IMR-90 (cell line): ENCODE results near the gene ACVR2B. TPM values are rescaled to one million over a fixed set of nuclear protein-coding genes. Genes with fewer than 3 reads are reported as not detected.

Experiments used
- ATAC-seq: fragments of 200-7000 bp; cut with Tn5 transposase; 2 replicates; pipeline ENCODE4 v1.9.1; 2020; ENCODE audit warnings: low read depth, mild to moderate bottlenecking, moderate library complexity
- BruUV-seq: library from RNA; stranded (reverse); fragments of 400-500 nt; replicated peaks from 2 replicates; lab custom pipeline; 2021; lab: Mats Ljungman, UMichigan
- CTCF ChIA-PET: fragments of 300-600 bp; formaldehyde crosslinking; extraction: SDS; loops from one replicate; lab custom pipeline; 2021; ENCODE audit warnings: antibody characterized with exemption; lab: Yijun Ruan, JAX
- POLR2A ChIA-PET: fragments of 300-600 bp; sonication (Branson Sonifier 250); formaldehyde crosslinking; loops from one replicate; lab custom pipeline; 2022; ENCODE audit warnings: antibody characterized with exemption; ENCODE audit not compliant: unreplicated experiment; lab: Charles Lee
- DNase-seq: peaks from one replicate; pipeline ENCODE4 v3.0.0; 2013
- H2AFZ ChIP-seq: replicated peaks from 2 replicates; pipeline ENCODE3; 2013; ENCODE audit warnings: low read length, mild to moderate bottlenecking; ENCODE audit not compliant: poor library complexity
- H2AK5ac ChIP-seq: 2 replicates; pipeline ENCODE4 v1.6.1; 2013; ENCODE audit warnings: low read depth, low read length, inconsistent platforms
- H2AK9ac ChIP-seq: replicated peaks from 2 replicates; pipeline ENCODE3; 2013; ENCODE audit warnings: mild to moderate bottlenecking, low read depth, low read length, moderate library complexity; ENCODE audit not compliant: poor library complexity
- H2BK120ac ChIP-seq: 2 replicates; pipeline ENCODE4 v1.6.1; 2013; ENCODE audit warnings: low read depth, low read length, inconsistent platforms
- H2BK15ac ChIP-seq: 3 replicates; pipeline ENCODE4 v1.6.1; 2013; ENCODE audit warnings: low read depth, low read length, inconsistent platforms
- H2BK20ac ChIP-seq: 2 replicates; pipeline ENCODE4 v1.6.1; 2013; ENCODE audit warnings: low read depth, mild to moderate bottlenecking, inconsistent platforms, low read length, moderate library complexity
- H2BK5ac ChIP-seq: 2 replicates; pipeline ENCODE4 v1.6.1; 2013; ENCODE audit warnings: mild to moderate bottlenecking, low read depth, low read length, inconsistent platforms; ENCODE audit not compliant: poor library complexity, severe bottlenecking
- H3K14ac ChIP-seq: replicated peaks from 2 replicates; pipeline ENCODE4 v1.6.1; 2013; ENCODE audit warnings: low read depth, low read length, inconsistent platforms
- H3K18ac ChIP-seq: 2 replicates; pipeline ENCODE4 v1.6.1; 2013; ENCODE audit warnings: low read depth, low read length, control low read depth
- H3K23ac ChIP-seq: 2 replicates; pipeline ENCODE4 v1.6.1; 2013; ENCODE audit warnings: low read depth, low read length, inconsistent platforms
- H3K27ac ChIP-seq: 2 replicates; pipeline ENCODE4 v1.5.1; 2013; ENCODE audit warnings: mild to moderate bottlenecking, control low read depth, low read length; ENCODE audit not compliant: insufficient read depth
- H3K27me3 ChIP-seq: 2 replicates; pipeline ENCODE4 v1.6.1; 2013; ENCODE audit warnings: low read length; ENCODE audit not compliant: control insufficient read depth, insufficient read depth
- H3K36me3 ChIP-seq: 2 replicates; pipeline ENCODE4 v1.6.1; 2013; ENCODE audit warnings: low read length, mixed read lengths; ENCODE audit not compliant: control insufficient read depth, insufficient read depth
- H3K4ac ChIP-seq: 2 replicates; pipeline ENCODE4 v1.6.1; 2013; ENCODE audit warnings: low read depth, low read length, inconsistent platforms
- H3K4me1 ChIP-seq: 2 replicates; pipeline ENCODE4 v1.6.1; 2013; ENCODE audit warnings: low read length, mixed read lengths; ENCODE audit not compliant: control insufficient read depth, insufficient read depth
- H3K4me2 ChIP-seq: 2 replicates; pipeline ENCODE4 v1.6.1; 2013; ENCODE audit warnings: low read depth, mild to moderate bottlenecking, control low read depth, low read length, moderate library complexity
- H3K4me3 ChIP-seq: 2 replicates; pipeline ENCODE4 v1.5.1; 2013; ENCODE audit warnings: low read depth, mild to moderate bottlenecking, control low read depth, low read length, moderate library complexity; ENCODE audit not compliant: insufficient read depth
- H3K56ac ChIP-seq: 2 replicates; pipeline ENCODE4 v1.6.1; 2013; ENCODE audit warnings: low read length, inconsistent platforms; ENCODE audit not compliant: insufficient read depth; ENCODE audit errors: extremely low read depth
- H3K79me1 ChIP-seq, 2 experiments: 2 replicates each; pipeline ENCODE4 v1.6.1; 2013; ENCODE audit warnings: low read length in 2 of 2, inconsistent platforms in 1 of 2, low read depth in 1 of 2
- H3K9ac ChIP-seq: 2 replicates; pipeline ENCODE4 v1.6.1; 2013; ENCODE audit warnings: low read depth, low read length, control low read depth
- H3K9me1 ChIP-seq: 2 replicates; pipeline ENCODE4 v1.6.1; 2013; ENCODE audit warnings: low read length, inconsistent platforms; ENCODE audit not compliant: insufficient read depth
- H3K9me3 ChIP-seq: 2 replicates; pipeline ENCODE4 v1.6.1; 2013; ENCODE audit warnings: low read length; ENCODE audit not compliant: control insufficient read depth, insufficient read depth
- H4K20me1 ChIP-seq: 2 replicates; pipeline ENCODE4 v1.6.1; 2013; ENCODE audit warnings: low read length, inconsistent platforms; ENCODE audit not compliant: insufficient read depth
- H4K5ac ChIP-seq: 2 replicates; pipeline ENCODE4 v1.6.1; 2013; ENCODE audit warnings: mild to moderate bottlenecking, low read depth, low read length, control low read depth
- H4K8ac ChIP-seq, 2 experiments: 2 replicates each; pipeline ENCODE4 v1.6.1; 2013; ENCODE audit warnings: low read depth in 2 of 2, low read length in 2 of 2, control low read depth in 1 of 2, inconsistent platforms in 1 of 2
- H4K91ac ChIP-seq: 2 replicates; pipeline ENCODE4 v1.6.1; 2013; ENCODE audit warnings: low read depth, low read length, inconsistent platforms; ENCODE audit not compliant: insufficient read depth
- BHLHE40 ChIP-seq: fragments of 150-350 bp; IDR thresholded peaks from 2 replicates; pipeline ENCODE4 v1.6.1; 2016; ENCODE audit warnings: mild to moderate bottlenecking, low read depth, low read length
- CEBPB ChIP-seq: IDR thresholded peaks from 2 replicates; pipeline ENCODE4 v1.6.1; 2012; ENCODE audit warnings: low read depth, low read length, improper control_type of control experiment
- CHD1 ChIP-seq: IDR thresholded peaks from 2 replicates; pipeline ENCODE4 v1.6.1; 2012; ENCODE audit warnings: low read depth, low read length, improper control_type of control experiment
- ELK1 ChIP-seq: fragments of 150-350 bp; IDR thresholded peaks from 2 replicates; pipeline ENCODE4 v1.6.1; 2016; ENCODE audit warnings: low read depth, mild to moderate bottlenecking, low read length, moderate library complexity, borderline replicate concordance
- FOS ChIP-seq: fragments of 150-350 bp; IDR thresholded peaks from 2 replicates; pipeline ENCODE4 v1.6.1; 2016; ENCODE audit warnings: low read depth, low read length
- MAFK ChIP-seq: IDR thresholded peaks from 2 replicates; pipeline ENCODE4 v1.6.1; 2012; ENCODE audit warnings: low read depth, low read length, improper control_type of control experiment
- MAZ ChIP-seq: IDR thresholded peaks from 2 replicates; pipeline ENCODE4 v1.6.1; 2012; ENCODE audit warnings: low read depth, mild to moderate bottlenecking, low read length, improper control_type of control experiment, moderate library complexity, borderline replicate concordance
- MXI1 ChIP-seq: IDR thresholded peaks from 2 replicates; pipeline ENCODE4 v1.6.1; 2012; ENCODE audit warnings: low read depth, mild to moderate bottlenecking, low read length, moderate library complexity, borderline replicate concordance
- NFE2L2 ChIP-seq: fragments of 150-350 bp; IDR thresholded peaks from 2 replicates; pipeline ENCODE4 v1.6.1; 2016; ENCODE audit warnings: low read depth, mild to moderate bottlenecking, low read length
- RAD21 ChIP-seq: IDR thresholded peaks from 2 replicates; pipeline ENCODE4 v1.6.1; 2012; ENCODE audit warnings: low read length, improper control_type of control experiment
- RCOR1 ChIP-seq: IDR thresholded peaks from 2 replicates; pipeline ENCODE4 v1.6.1; 2012; ENCODE audit warnings: mild to moderate bottlenecking, low read length, improper control_type of control experiment; ENCODE audit not compliant: insufficient replicate concordance
- RFX5 ChIP-seq: IDR thresholded peaks from 2 replicates; pipeline ENCODE4 v1.8.0; 2012; ENCODE audit warnings: low read depth, mild to moderate bottlenecking, low read length, moderate library complexity
- USF2 ChIP-seq: fragments of 150-350 bp; IDR thresholded peaks from 2 replicates; pipeline ENCODE4 v1.6.1; 2017; ENCODE audit warnings: mild to moderate bottlenecking, antibody characterized with exemption, low read length, low read depth
- WGBS, 2 experiments: methylation state at CpG; one replicate each; pipeline versions ENCODE4 v1.1.5 to v1.1.7; 2013; ENCODE audit warnings: missing lambda C conversion rate in 2 of 2; ENCODE audit not compliant: insufficient read length in 1 of 2; ENCODE audit errors: extremely low coverage in 2 of 2; 5-methylcytosine and 5-hydroxymethylcytosine counted together
- dilution Hi-C: fragments of 300-500 bp; cut with HindIII; formaldehyde crosslinking; loops from one replicate; pipeline ENCODE4 v1.14.3; 2018; ENCODE audit warnings: low sequenced_read_pairs; ENCODE audit not compliant: unreplicated experiment
- in situ Hi-C: fragments of 300-500 bp; cut with MboI; formaldehyde crosslinking; loops from 3 replicates; pipeline ENCODE4 v1.14.3; 2019; ENCODE audit warnings: low sequenced_read_pairs, inconsistent platforms, mixed read lengths
- intact Hi-C: fragments of 100-400 bp; cut with micrococcal nuclease; formaldehyde crosslinking; loops from 2 replicates; pipeline ENCODE4 v1.10.0; 2022
- polyA plus RNA-seq, 3 experiments: library from polyadenylated mRNA; depleted of rRNA; stranded (reverse); fragments of >200 nt; gene quantifications; 2 replicates each; pipeline ENCODE4 v1.2.3, GENCODE V29; 2012; ENCODE audit warnings: low replicate concordance in 1 of 3
- total RNA-seq: library from RNA; depleted of rRNA; stranded (reverse); fragments of >200 nt; gene quantifications from 2 replicates; pipeline ENCODE4 v1.2.3, GENCODE V29; 2012

Gene ACVR2B
- total and polyA plus RNA-seq, 2 of the 4 experiments (the other 2 are of a cell fraction) = 0.60 to 1.3 TPM

GRCh38 chr3:38496131-38496910 lies 42.6 kb downstream of the ACVR2B start, which contains the start of gene EXOG:
EXOG (plus strand) TSS chr3:38496340; CDS start chr3:38496368, 28 bp downstream.
- H4K8ac ChIP-seq = peak within 1 kb of the TSS; percentile 75 to 93
- H3K4me1 ChIP-seq = peaks cover 11% of the 10 kb centered on the region
- H3K4me2 ChIP-seq = peak within 1 kb of the TSS; percentile 88
- DNase-seq (peak; percentile 89), ATAC-seq (peak; percentile 85)
- H3K4ac ChIP-seq = peak within 1 kb of the TSS; percentile 70
- peak within 1 kb of the TSS; percentile 83 for H2AK9ac ChIP-seq
- WGBS, 2 experiments = 0% methylated on average over 29 of the region's 53 CpGs; no CpG with 5 or more reads in 1 of the 2 experiments
- peak within 1 kb of the TSS; percentile 97 for H2AFZ ChIP-seq
- peaks cover 13 to 25% of the 10 kb centered on the region in 2 experiments; a peak in 3 of 4 replicates for H3K79me1 ChIP-seq
- H4K91ac ChIP-seq = peak within 1 kb of the TSS; percentile 71; the same call in 1 of the 2 replicates
- no peaks in the 10 kb centered on the region for H3K27me3 ChIP-seq
- peak within 1 kb of the TSS; percentile 48; the same call in 1 of the 2 replicates for H2BK120ac ChIP-seq
- ChIA-PET POLR2A (interaction anchor here (0.6 kb wide), 2 partner anchors 9 to 498 kb away, joined by 3 to 14 read pairs; no protein-coding TSS in a partner anchor), CTCF (interaction anchor here (0.6 to 2.1 kb wide), 15 partner anchors 13 to 688 kb away, joined by 3 to 10 read pairs (median 3); no protein-coding TSS in a partner anchor)
- dilution Hi-C loops (loop anchor here (25.0 kb wide), 1 partner anchor 134 kb away; no protein-coding TSS in a partner anchor), intact Hi-C loops (loop anchor here (1.0 to 10.0 kb wide), 3 partner anchors 159 to 508 kb away; no protein-coding TSS in a partner anchor), in situ Hi-C loops (no loop called here)
- no peaks in the 10 kb centered on the region for H4K20me1 ChIP-seq
- TSS peak; percentile 44 for BruUV-seq
- H3K36me3 ChIP-seq = peaks cover 4% of the 10 kb centered on the region
- H4K5ac ChIP-seq = peak within 1 kb of the TSS; percentile 65
- H3K18ac ChIP-seq = peak within 1 kb of the TSS; percentile 31; the same call in 1 of the 2 replicates
- H3K9me3 ChIP-seq = no peaks in the 10 kb centered on the region
- H3K14ac ChIP-seq = peak within 1 kb of the TSS; percentile 69
- peak within 1 kb of the TSS; percentile 69 for H3K23ac ChIP-seq
- peak within 1 kb of the TSS; percentile 91 for H3K4me3 ChIP-seq
- H2BK15ac ChIP-seq = peak within 1 kb of the TSS; percentile 29; the same call in 1 of the 3 replicates
- peak within 1 kb of the TSS; percentile 82 for H3K9ac ChIP-seq
- H3K9me1 ChIP-seq = 0 out of 2 replicates have a peak, but pooled peaks cover 5% of the 10 kb centered on the region
- H3K56ac ChIP-seq = peak within 1 kb of the TSS; percentile 70
- H2BK5ac ChIP-seq = peak within 1 kb of the TSS; percentile 67
- H2BK20ac ChIP-seq = no peak within 1 kb of the TSS
- peak within 1 kb of the TSS; percentile 91 for H3K27ac ChIP-seq
- H2AK5ac ChIP-seq = peak within 1 kb of the TSS; percentile 35; the same call in 1 of the 2 replicates
- peak; percentile 96 for TF ChIP-seq MAZ
- TF ChIP-seq USF2 = no peak
- TF ChIP-seq RAD21 = peak; percentile 68
- no peak for TF ChIP-seq ELK1
- TF ChIP-seq NFE2L2 = no peak
- no peak for TF ChIP-seq RFX5
- TF ChIP-seq MAFK = no peak
- TF ChIP-seq FOS = no peak
- TF ChIP-seq CEBPB = no peak
- peak; percentile 48; the same call in 1 of the 2 replicates for TF ChIP-seq MXI1
- no peak for TF ChIP-seq CHD1
- TF ChIP-seq BHLHE40 = peak; percentile 30; the same call in 1 of the 2 replicates
- TF ChIP-seq RCOR1 = peak; percentile 60
